HG03521 (cell line): ENCODE data around the gene ADGRV1.
"Not testable (repeated sequence)": the region's sequence is repeated elsewhere in the genome, so short reads cannot be mapped to it uniquely, and the experiment has no call there.

Experiments
- ATAC-seq: cut with Tn5 transposase; IDR thresholded peaks from one replicate; pipeline ENCODE4 v1.9.1; 2021; ENCODE audit warnings: mild to moderate bottlenecking, moderate library complexity; ENCODE audit not compliant: unreplicated experiment

Gene ADGRV1

GRCh38 chr5:90645024-90645610 is 86.5 kb downstream of the ADGRV1 start:
- no peak for ATAC-seq

- no peak for ATAC-seq
Observed at GRCh38 chr5:90650767-90651166, 92.2 kb downstream of the ADGRV1 start.

- no peak for ATAC-seq
Observed at GRCh38 chr5:90654215-90654614, 95.6 kb downstream of the ADGRV1 start.

- no peak for ATAC-seq
Observed at GRCh38 chr5:90655423-90655822, 96.8 kb downstream of the ADGRV1 start.

- ATAC-seq = no peak
Observed at GRCh38 chr5:90657030-90657429, 98.4 kb downstream of the ADGRV1 start.

- ATAC-seq = no peak
Observed at GRCh38 chr5:90657788-90658187, 99.2 kb downstream of the ADGRV1 start.

- no peak for ATAC-seq
Observed at GRCh38 chr5:90658620-90659019, 100.0 kb downstream of the ADGRV1 start.

GRCh38 chr5:90668079-90668565 is 109.5 kb downstream of the ADGRV1 start:
- ATAC-seq = not testable (repeated sequence)

- no peak for ATAC-seq
Observed at GRCh38 chr5:90675222-90675621, 116.6 kb downstream of the ADGRV1 start.

- ATAC-seq = no peak
Observed at GRCh38 chr5:90680921-90681563, 122.4 kb downstream of the ADGRV1 start.

- no peak for ATAC-seq
Observed at GRCh38 chr5:90682278-90682677, 123.7 kb downstream of the ADGRV1 start.

- no peak for ATAC-seq
Observed at GRCh38 chr5:90685425-90686022, 126.9 kb downstream of the ADGRV1 start.

GRCh38 chr5:90686363-90686762 is 127.8 kb downstream of the ADGRV1 start:
- ATAC-seq = not testable (repeated sequence)

- not testable (repeated sequence) for ATAC-seq
Observed at GRCh38 chr5:90687458-90687857, 128.9 kb downstream of the ADGRV1 start.

GRCh38 chr5:90689064-90689463 is 130.5 kb downstream of the ADGRV1 start:
- no peak for ATAC-seq

GRCh38 chr5:90690307-90690706 is 131.7 kb downstream of the ADGRV1 start:
- ATAC-seq = no peak

- ATAC-seq = no peak
Observed at GRCh38 chr5:90691533-90691932, 132.9 kb downstream of the ADGRV1 start.

GRCh38 chr5:90696153-90696552 is 137.6 kb downstream of the ADGRV1 start:
- no peak for ATAC-seq

GRCh38 chr5:90700299-90700698 is 141.7 kb downstream of the ADGRV1 start:
- ATAC-seq = no peak

- no peak for ATAC-seq
Observed at GRCh38 chr5:90703932-90704331, 145.3 kb downstream of the ADGRV1 start.

GRCh38 chr5:90707698-90708097 is 149.1 kb downstream of the ADGRV1 start:
- ATAC-seq = no peak
